ENCODE results near the gene SFI1. TPM values are rescaled to one million over a fixed set of nuclear protein-coding genes. Genes with fewer than 3 reads are reported as not detected.

The SFI1 gene
- total and polyA plus RNA-seq, 2 donors (not counting 1 experiment from before 2014, with no cell fraction given): 80.2 to 182 TPM

DNA sequence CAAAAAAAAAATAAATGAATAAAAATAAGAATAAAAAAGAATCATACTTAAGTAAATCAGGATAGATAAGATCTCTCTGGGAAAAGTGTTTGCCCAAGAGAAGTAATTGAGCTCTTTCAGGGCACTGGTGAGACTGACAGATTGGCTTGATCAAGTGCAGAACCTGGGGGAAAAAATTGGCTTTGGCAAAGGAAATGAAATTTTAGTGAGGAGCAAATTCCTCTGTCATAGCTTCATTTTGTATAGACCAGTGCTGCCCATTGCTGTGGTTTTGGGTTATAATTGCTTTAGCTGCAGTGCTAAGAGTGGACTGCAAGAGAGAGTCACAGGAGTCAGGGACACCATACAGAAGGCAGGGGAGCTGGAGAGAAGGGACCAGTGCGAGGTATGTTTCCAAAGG lies 35.7 kb downstream of the SFI1 start:
- intact Hi-C loops (cut with micrococcal nuclease): no loop called here
- Histone ChIP-seq H3K4me3 (ENCODE audit: control extremely low read depth in 1 of 5, extremely low read depth in 1 of 5, insufficient read depth in 1 of 5, low read depth in 2 of 5, low read length in 4 of 5) (no peak overlapping the region), H3K79me2 (ENCODE audit: control insufficient read depth, insufficient read depth, low read length) (peaks cover 8% of the 10 kb centered on the region), H3K4me1 (ENCODE audit: control insufficient read depth in 2 of 2, insufficient read depth in 2 of 2, low read length in 2 of 2) (no peaks in the 10 kb centered on the region), H3K9ac (ENCODE audit: low read length) (no peak overlapping the region), H3K36me3 (replicated peaks in 1 of 2; ENCODE audit: control extremely low read depth in 1 of 2, control insufficient read depth in 1 of 2, extremely low read depth in 1 of 2, insufficient read depth in 2 of 2, low read length in 1 of 2) (peaks cover 5 to 20% of the 10 kb centered on the region in 2 experiments), H2AFZ (ENCODE audit: insufficient read depth, low read depth, low read length, poor library complexity, severe bottlenecking) (no peak overlapping the region), H3K27ac (ENCODE audit: low read length in 2 of 2) (no peak overlapping the region), H3K4me2 (replicated peaks; ENCODE audit: low read depth, low read length, poor library complexity, severe bottlenecking) (no peak overlapping the region), H3K9me3 (ENCODE audit: control extremely low read depth in 1 of 3, control insufficient read depth in 2 of 3, insufficient read depth in 1 of 3, low read length in 2 of 3) (no peaks in the 10 kb centered on the region), H3K27me3 (replicated peaks in 1 of 4; ENCODE audit: control extremely low read depth in 1 of 4, control insufficient read depth in 3 of 4, insufficient read depth in 4 of 4, low read length in 3 of 4) (no peaks in the 10 kb centered on the region), H4K20me1 (ENCODE audit: control insufficient read depth, insufficient read depth, low read length, poor library complexity, severe bottlenecking) (no peaks in the 10 kb centered on the region)
- no CpG with 5 or more reads among the region's 1 CpG for WGBS (ENCODE audit: insufficient coverage)
- Mint-ChIP-seq H3K27me3 (no peaks in the 10 kb centered on the region), H3K27ac (no peak overlapping the region), H3K9me3 (ENCODE audit: insufficient read depth) (no peaks in the 10 kb centered on the region), H3K4me3 (no peak overlapping the region), H3K4me1 (no peaks in the 10 kb centered on the region)
- ChIA-PET CTCF (no interaction called here), POLR2A (no interaction called here)
- DNase-seq (no peak), ATAC-seq (ENCODE audit: low read depth) (no peak)
- TF ChIP-seq, protein P1, sequence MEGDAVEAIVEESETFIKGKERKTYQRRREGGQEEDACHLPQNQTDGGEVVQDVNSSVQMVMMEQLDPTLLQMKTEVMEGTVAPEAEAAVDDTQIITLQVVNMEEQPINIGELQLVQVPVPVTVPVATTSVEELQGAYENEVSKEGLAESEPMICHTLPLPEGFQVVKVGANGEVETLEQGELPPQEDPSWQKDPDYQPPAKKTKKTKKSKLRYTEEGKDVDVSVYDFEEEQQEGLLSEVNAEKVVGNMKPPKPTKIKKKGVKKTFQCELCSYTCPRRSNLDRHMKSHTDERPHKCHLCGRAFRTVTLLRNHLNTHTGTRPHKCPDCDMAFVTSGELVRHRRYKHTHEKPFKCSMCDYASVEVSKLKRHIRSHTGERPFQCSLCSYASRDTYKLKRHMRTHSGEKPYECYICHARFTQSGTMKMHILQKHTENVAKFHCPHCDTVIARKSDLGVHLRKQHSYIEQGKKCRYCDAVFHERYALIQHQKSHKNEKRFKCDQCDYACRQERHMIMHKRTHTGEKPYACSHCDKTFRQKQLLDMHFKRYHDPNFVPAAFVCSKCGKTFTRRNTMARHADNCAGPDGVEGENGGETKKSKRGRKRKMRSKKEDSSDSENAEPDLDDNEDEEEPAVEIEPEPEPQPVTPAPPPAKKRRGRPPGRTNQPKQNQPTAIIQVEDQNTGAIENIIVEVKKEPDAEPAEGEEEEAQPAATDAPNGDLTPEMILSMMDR (IDR thresholded peaks at IDR 0.05): no peak
- TF ChIP-seq EZH2 (IDR thresholded peaks at IDR 0.05; ENCODE audit: borderline replicate concordance, insufficient read depth, low read depth, low read length, poor library complexity, severe bottlenecking): no peak

DNA sequence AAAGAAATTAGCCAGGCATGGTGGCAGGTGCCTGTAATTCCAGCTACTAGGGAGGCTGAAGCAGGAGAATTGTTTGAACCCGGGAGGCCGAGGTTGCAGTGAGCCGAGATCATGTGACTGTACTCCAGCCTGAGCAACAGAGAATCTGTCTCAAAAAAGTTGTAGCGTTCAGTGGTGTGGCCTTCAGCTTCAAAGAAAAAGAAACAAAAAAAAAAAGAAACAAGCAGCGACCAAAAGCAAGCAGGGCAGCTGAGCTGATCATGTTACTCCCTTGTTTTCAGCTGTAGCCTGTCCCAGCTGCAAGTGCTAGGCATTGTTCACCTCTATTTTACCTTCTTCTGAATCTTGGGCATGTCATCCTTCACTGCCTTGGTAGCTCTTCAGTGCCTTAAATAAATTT lies 37.0 kb downstream of the SFI1 start:
- Mint-ChIP-seq H3K4me3 (no peak overlapping the region), H3K4me1 (no peaks in the 10 kb centered on the region), H3K27me3 (no peaks in the 10 kb centered on the region), H3K27ac (no peak overlapping the region), H3K9me3 (ENCODE audit: insufficient read depth) (no peaks in the 10 kb centered on the region)
- Histone ChIP-seq H3K27me3 (replicated peaks in 1 of 4; ENCODE audit: control extremely low read depth in 1 of 4, control insufficient read depth in 3 of 4, insufficient read depth in 4 of 4, low read length in 3 of 4) (no peaks in the 10 kb centered on the region), H3K27ac (ENCODE audit: low read length in 2 of 2) (no peak overlapping the region), H4K20me1 (ENCODE audit: control insufficient read depth, insufficient read depth, low read length, poor library complexity, severe bottlenecking) (no peaks in the 10 kb centered on the region), H3K79me2 (ENCODE audit: control insufficient read depth, insufficient read depth, low read length) (no peaks in the 10 kb centered on the region), H3K9me3 (ENCODE audit: control extremely low read depth in 1 of 3, control insufficient read depth in 2 of 3, insufficient read depth in 1 of 3, low read length in 2 of 3) (no peaks in the 10 kb centered on the region), H3K4me2 (replicated peaks; ENCODE audit: low read depth, low read length, poor library complexity, severe bottlenecking) (no peak overlapping the region), H2AFZ (ENCODE audit: insufficient read depth, low read depth, low read length, poor library complexity, severe bottlenecking) (no peak overlapping the region), H3K4me3 (ENCODE audit: control extremely low read depth in 1 of 5, extremely low read depth in 1 of 5, insufficient read depth in 1 of 5, low read depth in 2 of 5, low read length in 4 of 5) (no peak overlapping the region), H3K9ac (ENCODE audit: low read length) (no peak overlapping the region), H3K36me3 (replicated peaks in 1 of 2; ENCODE audit: control extremely low read depth in 1 of 2, control insufficient read depth in 1 of 2, extremely low read depth in 1 of 2, insufficient read depth in 2 of 2, low read length in 1 of 2) (peaks cover 5 to 21% of the 10 kb centered on the region in 2 experiments), H3K4me1 (ENCODE audit: control insufficient read depth in 2 of 2, insufficient read depth in 2 of 2, low read length in 2 of 2) (no peaks in the 10 kb centered on the region)
- intact Hi-C loops (cut with micrococcal nuclease): no loop called here
- WGBS (ENCODE audit: insufficient coverage): 98% methylated on average over 5 of the region's 5 CpGs
- no peak for TF ChIP-seq EZH2 (IDR thresholded peaks at IDR 0.05; ENCODE audit: borderline replicate concordance, insufficient read depth, low read depth, low read length, poor library complexity, severe bottlenecking)
- TF ChIP-seq, protein P1 (IDR thresholded peaks at IDR 0.05): no peak
- DNase-seq (no peak), ATAC-seq (ENCODE audit: low read depth) (no peak)
- CTCF ChIA-PET: no interaction called here
- POLR2A ChIA-PET: interaction anchor here (0.6 kb wide), 1 partner anchor 67 kb away, joined by 3 read pairs; no protein-coding TSS in a partner anchor

All from B cell (primary cell).